Measurements from ENCODE around the gene ZFHX2.

The ZFHX2 gene

DNA sequence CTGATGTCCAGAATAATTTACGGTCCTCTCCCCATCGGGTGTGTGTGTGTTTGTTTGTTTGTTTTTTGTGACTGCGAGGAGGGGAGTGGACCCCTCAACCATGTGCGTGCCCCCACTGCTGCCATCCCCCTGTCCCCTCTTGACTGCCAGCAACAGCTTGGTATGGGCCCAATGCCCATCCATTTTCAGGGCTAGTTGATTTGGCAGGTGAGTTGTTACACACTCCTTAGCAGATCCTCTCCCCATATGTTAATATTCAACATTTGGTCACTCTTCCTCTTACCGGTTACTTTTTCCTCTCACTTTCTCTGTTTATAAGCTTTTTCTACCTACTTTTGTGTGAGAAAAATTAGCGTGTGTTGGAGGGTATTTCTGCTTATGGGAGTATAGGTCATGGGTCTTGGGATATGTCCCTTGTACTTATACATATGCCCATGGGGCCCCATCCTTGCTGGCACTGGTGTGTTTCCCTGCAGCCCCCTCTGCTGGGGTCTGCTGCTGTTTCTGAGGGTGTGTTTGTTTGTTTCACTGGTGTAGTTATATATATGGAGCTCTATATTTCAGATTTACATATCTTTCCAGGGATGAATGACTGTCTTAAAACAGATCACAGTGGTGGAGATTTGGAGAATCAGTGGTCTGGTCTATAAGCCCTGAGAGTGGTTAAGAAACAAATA is 33.8 kb downstream of the ZFHX2 start:
- TF ChIP-seq, protein P1, sequence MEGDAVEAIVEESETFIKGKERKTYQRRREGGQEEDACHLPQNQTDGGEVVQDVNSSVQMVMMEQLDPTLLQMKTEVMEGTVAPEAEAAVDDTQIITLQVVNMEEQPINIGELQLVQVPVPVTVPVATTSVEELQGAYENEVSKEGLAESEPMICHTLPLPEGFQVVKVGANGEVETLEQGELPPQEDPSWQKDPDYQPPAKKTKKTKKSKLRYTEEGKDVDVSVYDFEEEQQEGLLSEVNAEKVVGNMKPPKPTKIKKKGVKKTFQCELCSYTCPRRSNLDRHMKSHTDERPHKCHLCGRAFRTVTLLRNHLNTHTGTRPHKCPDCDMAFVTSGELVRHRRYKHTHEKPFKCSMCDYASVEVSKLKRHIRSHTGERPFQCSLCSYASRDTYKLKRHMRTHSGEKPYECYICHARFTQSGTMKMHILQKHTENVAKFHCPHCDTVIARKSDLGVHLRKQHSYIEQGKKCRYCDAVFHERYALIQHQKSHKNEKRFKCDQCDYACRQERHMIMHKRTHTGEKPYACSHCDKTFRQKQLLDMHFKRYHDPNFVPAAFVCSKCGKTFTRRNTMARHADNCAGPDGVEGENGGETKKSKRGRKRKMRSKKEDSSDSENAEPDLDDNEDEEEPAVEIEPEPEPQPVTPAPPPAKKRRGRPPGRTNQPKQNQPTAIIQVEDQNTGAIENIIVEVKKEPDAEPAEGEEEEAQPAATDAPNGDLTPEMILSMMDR (conservative IDR thresholded peaks at IDR 0.05; ENCODE audit: low read depth): no peak
- CTCF ChIA-PET: no interaction called here
- DNase-seq (ENCODE audit: low spot score): no peak
- POLR2A ChIA-PET (ENCODE audit: low non-redundant PET): no interaction called here
- no peak overlapping the region for H3K27ac ChIP-seq

DNA sequence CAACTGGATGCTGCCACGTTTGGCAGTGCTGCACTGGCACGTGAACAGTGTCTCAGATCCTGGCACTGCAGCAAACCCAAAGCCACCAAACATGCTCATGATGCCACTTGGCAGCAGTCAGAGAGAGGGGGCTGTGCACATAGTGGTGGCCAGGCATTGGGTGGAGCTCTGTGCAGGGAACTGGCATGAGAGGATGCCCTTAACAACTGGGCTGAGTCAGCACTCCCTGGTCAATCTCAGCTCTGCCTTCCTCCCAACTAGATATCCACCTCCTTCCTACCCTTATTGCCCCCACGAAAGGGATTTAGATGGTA is 37.0 kb downstream of the ZFHX2 start:
- POLR2A ChIA-PET (ENCODE audit: low non-redundant PET): no interaction called here
- no peak for DNase-seq (ENCODE audit: low spot score)
- CTCF ChIA-PET: no interaction called here
- peak overlapping the region; percentile 89 for H3K27ac ChIP-seq
- TF ChIP-seq, protein P1 (conservative IDR thresholded peaks at IDR 0.05; ENCODE audit: low read depth): no peak

DNA sequence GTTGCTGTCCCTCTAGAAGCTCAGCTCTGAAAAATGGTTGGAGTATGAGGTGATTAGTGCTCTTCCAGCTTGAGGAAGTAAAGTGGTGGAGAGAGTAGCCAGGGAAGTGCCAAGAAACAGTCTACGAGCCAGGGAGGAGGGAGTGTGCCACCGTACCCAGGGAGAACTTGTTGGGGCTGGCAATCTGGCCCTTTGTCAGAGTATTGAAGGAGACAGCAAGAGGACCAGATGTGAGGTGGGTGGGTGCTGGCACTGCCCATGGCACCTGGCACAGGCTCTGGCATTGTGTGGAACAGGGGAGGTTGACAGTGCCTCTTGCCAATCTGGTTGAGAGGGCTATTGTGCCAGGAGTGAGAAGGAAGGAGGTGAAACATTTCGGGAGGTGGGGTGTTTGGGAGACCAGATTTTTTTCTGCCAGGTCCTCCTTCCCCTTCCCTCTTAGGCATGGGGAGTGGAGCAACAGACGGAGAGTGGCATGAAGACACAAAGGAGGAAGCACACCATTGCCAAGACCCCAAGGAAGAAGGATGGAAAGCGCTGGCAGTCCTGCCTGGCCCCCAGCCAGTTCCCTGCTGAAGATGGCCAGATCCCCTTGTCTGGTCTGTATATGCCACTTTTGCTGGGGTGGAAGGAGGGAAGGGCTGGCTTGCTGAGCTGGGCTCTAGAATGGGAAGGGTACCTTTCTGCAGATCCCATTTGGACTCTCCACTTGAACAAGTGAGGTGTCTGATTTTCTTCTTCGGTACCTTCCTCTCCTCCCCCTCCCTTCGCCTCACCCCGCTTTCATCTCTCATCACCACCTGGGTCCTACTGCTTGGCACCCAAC is 37.5 kb downstream of the ZFHX2 start:
- ChIA-PET CTCF (no interaction called here), POLR2A (ENCODE audit: low non-redundant PET) (no interaction called here)
- DNase-seq (ENCODE audit: low spot score): no peak
- TF ChIP-seq, protein P1 (conservative IDR thresholded peaks at IDR 0.05; ENCODE audit: low read depth): no peak
- H3K27ac ChIP-seq: peak overlapping the region; percentile 89

DNA sequence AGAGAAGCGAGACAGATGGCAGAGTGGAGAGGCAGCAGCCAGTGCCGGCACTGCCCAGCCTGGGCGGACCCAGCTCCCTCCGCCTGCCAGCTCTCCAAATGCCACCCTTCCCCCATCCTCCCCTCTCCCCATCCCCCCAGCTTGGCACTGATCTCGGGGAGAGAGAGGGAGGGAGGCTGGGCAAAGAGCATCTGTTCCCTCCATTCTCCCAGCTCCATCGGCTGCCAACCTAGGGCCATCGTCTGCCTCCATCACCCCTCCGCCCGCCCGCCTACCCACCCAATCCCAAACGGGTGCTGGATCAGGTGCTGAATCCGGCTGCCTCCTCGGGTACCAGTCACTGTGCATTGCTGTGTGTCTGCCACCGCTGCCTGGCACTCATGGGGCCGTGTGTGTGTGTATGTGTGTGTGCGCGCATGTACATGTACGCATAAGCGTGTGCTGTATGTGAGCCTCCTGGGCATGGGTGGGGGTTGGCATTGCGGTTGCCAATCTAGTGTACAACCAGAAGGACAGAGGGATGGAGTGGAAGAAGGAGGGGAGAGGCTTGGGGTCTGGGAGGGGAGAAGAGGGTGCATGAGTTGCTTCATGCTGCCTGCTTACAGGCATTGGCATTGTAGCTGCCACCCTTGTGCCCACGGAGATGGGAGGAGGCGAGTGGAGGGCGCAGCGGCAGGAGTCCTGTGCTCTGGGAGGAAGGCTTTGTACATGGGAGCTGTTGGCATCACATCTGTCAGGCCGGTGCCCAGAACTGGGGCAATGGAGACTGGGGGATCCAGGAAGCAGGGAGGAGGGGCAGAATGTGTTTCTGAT is 38.4 kb downstream of the ZFHX2 start:
- DNase-seq (ENCODE audit: low spot score): no peak
- peak overlapping the region; percentile 89 for H3K27ac ChIP-seq
- CTCF ChIA-PET: no interaction called here
- POLR2A ChIA-PET (ENCODE audit: low non-redundant PET): no interaction called here
- TF ChIP-seq, protein P1 (conservative IDR thresholded peaks at IDR 0.05; ENCODE audit: low read depth): no peak

DNA sequence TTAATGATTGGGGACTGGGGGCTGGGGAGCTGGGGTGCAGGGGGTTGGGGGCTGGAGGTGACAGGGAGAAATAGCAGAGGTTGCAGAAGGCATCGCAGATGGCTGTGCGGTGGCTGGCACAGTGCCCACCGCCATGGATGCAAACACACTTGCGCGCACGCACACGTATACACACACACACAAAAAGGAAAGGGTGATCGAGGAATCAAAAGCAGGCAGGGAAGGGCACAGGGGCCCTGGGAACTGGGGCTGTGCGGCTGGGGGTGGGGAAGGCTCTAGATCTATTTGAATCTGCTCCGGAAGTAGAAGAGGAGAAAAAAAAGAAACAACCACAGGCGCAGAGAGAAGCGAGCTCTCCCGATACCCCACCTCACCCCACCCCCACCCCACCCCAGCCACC is 39.4 kb downstream of the ZFHX2 start:
- ChIA-PET CTCF (no interaction called here), POLR2A (ENCODE audit: low non-redundant PET) (no interaction called here)
- TF ChIP-seq, protein P1 (conservative IDR thresholded peaks at IDR 0.05; ENCODE audit: low read depth): no peak
- no peak for DNase-seq (ENCODE audit: low spot score)
- no peak overlapping the region for H3K27ac ChIP-seq

DNA sequence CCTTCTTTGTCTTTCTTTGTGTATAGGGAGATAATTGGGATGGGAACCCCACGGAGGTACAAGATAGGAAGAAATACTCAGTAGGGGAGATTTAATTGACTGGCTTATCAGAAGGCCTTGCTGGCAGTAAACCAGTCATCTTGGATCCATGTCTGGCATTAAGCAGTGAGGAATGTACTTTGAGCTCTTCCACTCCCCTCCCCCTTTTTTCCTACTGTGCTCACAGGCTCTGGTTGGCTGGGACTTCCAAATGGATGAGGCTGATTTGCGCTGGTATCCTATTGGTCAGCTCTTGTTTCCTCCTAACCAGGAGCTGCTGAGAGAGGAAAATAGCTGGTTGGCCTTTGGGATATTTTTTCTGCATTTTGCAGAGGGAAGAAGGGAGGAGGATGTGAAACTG is 57.3 kb downstream of the ZFHX2 start:
- TF ChIP-seq, protein P1 (conservative IDR thresholded peaks at IDR 0.05; ENCODE audit: low read depth): no peak
- ChIA-PET POLR2A (ENCODE audit: low non-redundant PET) (no interaction called here), CTCF (no interaction called here)
- no peak for DNase-seq (ENCODE audit: low spot score)
- no peak overlapping the region for H3K27ac ChIP-seq
